Hepatocyte (in vitro differentiated cells): ENCODE results near the gene ATP9B. TPM values are rescaled to one million over a fixed set of nuclear protein-coding genes. Genes with fewer than 3 reads are reported as not detected.

Experiments used
- DNase-seq: peaks from one replicate; pipeline ENCODE4 v3.0.0-alpha.2; 2016; ENCODE audit warnings: low spot score
- H2AFZ ChIP-seq: fragments of 200-600 bp; sonication (generic); 2 replicates; pipeline ENCODE4 v1.6.0; 2016; ENCODE audit warnings: antibody characterized with exemption, mild to moderate bottlenecking
- H3K27ac ChIP-seq: fragments of 200-600 bp; sonication (generic); 2 replicates; pipeline ENCODE4 v1.5.1; 2016; ENCODE audit warnings: mild to moderate bottlenecking
- H3K27me3 ChIP-seq: fragments of 200-600 bp; sonication (generic); 2 replicates; pipeline ENCODE4 v1.6.1; 2016
- H3K36me3 ChIP-seq: fragments of 200-600 bp; sonication (generic); replicated peaks from 2 replicates; pipeline ENCODE4 v1.5.1; 2016; ENCODE audit warnings: low read depth; ENCODE audit not compliant: insufficient read depth
- H3K4me1 ChIP-seq: fragments of 200-600 bp; sonication (generic); 2 replicates; pipeline ENCODE4 v1.5.1; 2016; ENCODE audit warnings: mild to moderate bottlenecking, moderate library complexity; ENCODE audit not compliant: insufficient read depth
- H3K4me2 ChIP-seq: fragments of 200-600 bp; sonication (generic); 2 replicates; pipeline ENCODE4 v1.6.0; 2016
- H3K4me3 ChIP-seq: fragments of 200-600 bp; sonication (generic); 2 replicates; pipeline ENCODE4 v1.5.1; 2016; ENCODE audit warnings: mild to moderate bottlenecking
- H3K79me2 ChIP-seq: fragments of 200-600 bp; sonication (generic); 2 replicates; pipeline ENCODE4 v1.6.0; 2017; ENCODE audit warnings: mild to moderate bottlenecking
- H3K9me2 ChIP-seq: fragments of 200-600 bp; sonication (generic); replicated peaks from 2 replicates; pipeline ENCODE4 v1.6.0; 2017; ENCODE audit warnings: mild to moderate bottlenecking; ENCODE audit not compliant: insufficient read depth
- H3K9me3 ChIP-seq: fragments of 200-600 bp; sonication (generic); 2 replicates; pipeline ENCODE4 v1.5.1; 2016; ENCODE audit warnings: low read depth, mild to moderate bottlenecking
- H4K20me1 ChIP-seq: fragments of 200-600 bp; sonication (generic); 2 replicates; pipeline ENCODE4 v1.6.0; 2016; ENCODE audit warnings: mild to moderate bottlenecking; ENCODE audit not compliant: insufficient read depth, poor library complexity, severe bottlenecking
- EZH2 ChIP-seq: fragments of 200-600 bp; sonication (generic); IDR thresholded peaks from 2 replicates; pipeline ENCODE4 v1.6.1; 2016; ENCODE audit warnings: antibody characterized with exemption, mild to moderate bottlenecking, borderline replicate concordance
- EZH2phosphoT487 ChIP-seq: fragments of 200-600 bp; sonication (generic); IDR thresholded peaks from one replicate; pipeline ENCODE4 v1.6.1; 2018; ENCODE audit warnings: antibody characterized with exemption, mild to moderate bottlenecking, low read depth, moderate library complexity; ENCODE audit not compliant: unreplicated experiment, severe bottlenecking
- WGBS: methylation state at CpG from one replicate; pipeline ENCODE4 v1.1.6; 2016; ENCODE audit warnings: low lambda C conversion rate; ENCODE audit errors: missing lambda C conversion rate; 5-methylcytosine and 5-hydroxymethylcytosine counted together
- polyA plus RNA-seq: library from polyadenylated mRNA; unstranded; fragments of >200 nt; fragmentation: Nextera tagmentation; extraction: Ambion mirVana; gene quantifications from 2 replicates; pipeline ENCODE4 v1.2.1, GENCODE V29; 2016
- total RNA-seq: library from RNA; depleted of rRNA; stranded (reverse); fragments of >200 nt; gene quantifications from 2 replicates; pipeline ENCODE4 v1.2.3, GENCODE V29; 2014
- TF ChIP-seq, protein P1 (sequence below): fragments of 200-600 bp; sonication (generic); IDR thresholded peaks from 2 replicates; pipeline ENCODE4 v1.5.1; 2016; ENCODE audit warnings: antibody characterized with exemption, mild to moderate bottlenecking; ENCODE audit not compliant: poor library complexity

Gene ATP9B
- total and polyA plus RNA-seq, 2 experiments from 2014 or later = 14.6 to 23.8 TPM

DNA sequence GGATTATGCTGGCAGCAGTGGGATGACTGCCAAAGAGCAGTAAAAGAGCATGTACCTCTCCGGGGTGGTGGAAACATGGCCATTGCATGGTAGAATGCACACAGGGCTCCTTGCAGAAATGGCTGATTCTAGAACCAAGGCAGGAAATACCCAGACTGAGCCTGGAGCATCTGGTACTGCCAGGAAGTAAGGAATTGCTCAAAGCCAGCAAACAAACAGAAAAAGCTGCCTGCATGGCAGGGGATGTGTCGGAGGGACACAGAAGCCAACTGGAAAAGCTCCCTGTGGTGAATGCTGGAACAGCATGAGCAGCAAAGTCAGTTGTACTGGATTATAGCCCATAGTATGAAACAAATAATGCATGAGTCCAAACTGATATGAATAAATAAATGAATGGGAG, 248.5 kb downstream of the ATP9B start:
- Histone ChIP-seq H3K27ac (no peak overlapping the region), H3K79me2 (no peaks in the 10 kb centered on the region), H3K4me1 (no peaks in the 10 kb centered on the region), H3K9me3 (no peaks in the 10 kb centered on the region), H2AFZ (no peak overlapping the region), H3K9me2 (no peaks in the 10 kb centered on the region), H3K27me3 (no peaks in the 10 kb centered on the region), H4K20me1 (no peaks in the 10 kb centered on the region), H3K4me2 (no peak overlapping the region), H3K36me3 (no peaks in the 10 kb centered on the region), H3K4me3 (no peak overlapping the region)
- WGBS = 100% methylated on average over 2 of the region's 2 CpGs
- DNase-seq = no peak
- TF ChIP-seq, protein P1, sequence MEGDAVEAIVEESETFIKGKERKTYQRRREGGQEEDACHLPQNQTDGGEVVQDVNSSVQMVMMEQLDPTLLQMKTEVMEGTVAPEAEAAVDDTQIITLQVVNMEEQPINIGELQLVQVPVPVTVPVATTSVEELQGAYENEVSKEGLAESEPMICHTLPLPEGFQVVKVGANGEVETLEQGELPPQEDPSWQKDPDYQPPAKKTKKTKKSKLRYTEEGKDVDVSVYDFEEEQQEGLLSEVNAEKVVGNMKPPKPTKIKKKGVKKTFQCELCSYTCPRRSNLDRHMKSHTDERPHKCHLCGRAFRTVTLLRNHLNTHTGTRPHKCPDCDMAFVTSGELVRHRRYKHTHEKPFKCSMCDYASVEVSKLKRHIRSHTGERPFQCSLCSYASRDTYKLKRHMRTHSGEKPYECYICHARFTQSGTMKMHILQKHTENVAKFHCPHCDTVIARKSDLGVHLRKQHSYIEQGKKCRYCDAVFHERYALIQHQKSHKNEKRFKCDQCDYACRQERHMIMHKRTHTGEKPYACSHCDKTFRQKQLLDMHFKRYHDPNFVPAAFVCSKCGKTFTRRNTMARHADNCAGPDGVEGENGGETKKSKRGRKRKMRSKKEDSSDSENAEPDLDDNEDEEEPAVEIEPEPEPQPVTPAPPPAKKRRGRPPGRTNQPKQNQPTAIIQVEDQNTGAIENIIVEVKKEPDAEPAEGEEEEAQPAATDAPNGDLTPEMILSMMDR = no peak
- no peak for TF ChIP-seq EZH2
- TF ChIP-seq EZH2phosphoT487 = no peak

DNA sequence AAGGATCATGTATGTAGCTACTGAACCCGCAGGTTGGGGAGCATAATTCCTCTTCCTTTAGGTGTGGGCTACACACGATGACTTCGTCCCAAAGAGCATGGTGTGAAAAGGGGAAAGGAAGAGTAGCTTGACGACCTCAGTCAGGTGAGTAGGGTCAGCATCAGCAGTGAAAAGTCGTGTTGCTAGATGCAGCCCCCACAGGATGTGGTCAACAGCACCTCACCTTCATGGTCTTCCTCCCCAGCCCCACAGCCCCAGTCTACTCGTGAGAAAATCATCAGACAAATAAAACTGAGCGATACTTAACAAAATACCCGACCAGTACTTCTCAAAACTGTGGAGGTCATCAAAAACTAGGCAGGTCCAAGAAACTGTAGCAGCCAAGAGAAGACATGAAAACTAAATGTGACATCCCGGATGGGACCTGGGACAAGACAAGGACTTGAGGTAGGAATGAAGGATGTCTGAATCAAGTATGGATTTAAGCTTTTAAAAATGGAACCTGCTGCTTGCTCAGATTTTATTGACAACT, 249.0 kb downstream of the ATP9B start:
- no peak overlapping the region for H3K4me2 ChIP-seq
- no peaks in the 10 kb centered on the region for H3K79me2 ChIP-seq
- 97% methylated on average over 9 of the region's 9 CpGs for WGBS
- no peaks in the 10 kb centered on the region for H3K36me3 ChIP-seq
- H3K9me3 ChIP-seq = no peaks in the 10 kb centered on the region
- no peak for DNase-seq
- no peak overlapping the region for H2AFZ ChIP-seq
- H3K9me2 ChIP-seq = no peaks in the 10 kb centered on the region
- TF ChIP-seq, protein P1 = no peak
- TF ChIP-seq EZH2 (no peak), EZH2phosphoT487 (no peak)
- no peaks in the 10 kb centered on the region for H3K4me1 ChIP-seq
- no peaks in the 10 kb centered on the region for H3K27me3 ChIP-seq
- H4K20me1 ChIP-seq = no peaks in the 10 kb centered on the region
- H3K27ac ChIP-seq = no peak overlapping the region
- H3K4me3 ChIP-seq = no peak overlapping the region

DNA sequence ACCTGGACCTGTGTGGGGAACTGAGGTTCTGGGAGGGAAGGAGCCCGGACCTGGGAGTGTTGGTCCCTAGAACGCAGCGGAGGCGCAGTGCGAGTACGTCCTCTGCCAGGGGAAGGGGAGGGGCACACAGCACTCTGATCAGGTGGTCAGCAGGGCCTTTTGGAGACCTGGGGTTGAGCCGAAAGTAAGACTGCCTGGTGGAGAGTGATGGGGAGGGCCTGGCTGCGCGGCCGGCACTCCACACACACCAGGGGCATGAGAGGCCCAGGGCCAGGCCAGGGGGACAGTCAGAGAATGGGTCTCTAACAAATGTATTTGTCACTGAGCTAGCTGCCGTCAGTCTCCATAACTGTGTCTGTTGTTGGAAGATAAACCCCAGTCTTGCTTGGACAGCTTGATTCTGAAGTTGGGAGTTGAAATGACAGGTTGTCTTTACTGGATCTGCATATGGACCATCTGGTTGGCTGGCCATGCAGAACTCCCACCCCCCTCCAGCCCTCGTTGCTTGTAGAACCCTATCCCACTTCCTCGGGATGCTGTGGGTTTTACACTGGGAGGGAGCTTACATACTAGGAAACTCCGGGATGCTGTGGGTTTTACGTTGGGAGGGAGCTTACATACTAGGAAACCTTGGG, 251.1 kb downstream of the ATP9B start:
- Histone ChIP-seq H3K79me2 (no peaks in the 10 kb centered on the region), H3K27me3 (no peaks in the 10 kb centered on the region), H2AFZ (no peak overlapping the region), H3K4me3 (no peak overlapping the region), H3K9me2 (no peaks in the 10 kb centered on the region), H3K4me2 (no peak overlapping the region), H4K20me1 (no peaks in the 10 kb centered on the region), H3K27ac (no peak overlapping the region), H3K9me3 (no peaks in the 10 kb centered on the region), H3K36me3 (no peaks in the 10 kb centered on the region), H3K4me1 (no peaks in the 10 kb centered on the region)
- WGBS = 86% methylated on average over 15 of the region's 15 CpGs
- no peak for DNase-seq
- TF ChIP-seq, protein P1 = no peak
- TF ChIP-seq EZH2 = no peak
- TF ChIP-seq EZH2phosphoT487 = no peak
